ENCODE results near the gene NEK6.

Gene NEK6

GRCh38 chr9:124296796-124297550 lies 39.2 kb downstream of the NEK6 start:
- no peak for DNase-seq (ENCODE audit: low read depth)

GRCh38 chr9:124297551-124297901 lies 39.8 kb downstream of the NEK6 start:
- DNase-seq (ENCODE audit: low read depth), result peak; percentile 97

DNA sequence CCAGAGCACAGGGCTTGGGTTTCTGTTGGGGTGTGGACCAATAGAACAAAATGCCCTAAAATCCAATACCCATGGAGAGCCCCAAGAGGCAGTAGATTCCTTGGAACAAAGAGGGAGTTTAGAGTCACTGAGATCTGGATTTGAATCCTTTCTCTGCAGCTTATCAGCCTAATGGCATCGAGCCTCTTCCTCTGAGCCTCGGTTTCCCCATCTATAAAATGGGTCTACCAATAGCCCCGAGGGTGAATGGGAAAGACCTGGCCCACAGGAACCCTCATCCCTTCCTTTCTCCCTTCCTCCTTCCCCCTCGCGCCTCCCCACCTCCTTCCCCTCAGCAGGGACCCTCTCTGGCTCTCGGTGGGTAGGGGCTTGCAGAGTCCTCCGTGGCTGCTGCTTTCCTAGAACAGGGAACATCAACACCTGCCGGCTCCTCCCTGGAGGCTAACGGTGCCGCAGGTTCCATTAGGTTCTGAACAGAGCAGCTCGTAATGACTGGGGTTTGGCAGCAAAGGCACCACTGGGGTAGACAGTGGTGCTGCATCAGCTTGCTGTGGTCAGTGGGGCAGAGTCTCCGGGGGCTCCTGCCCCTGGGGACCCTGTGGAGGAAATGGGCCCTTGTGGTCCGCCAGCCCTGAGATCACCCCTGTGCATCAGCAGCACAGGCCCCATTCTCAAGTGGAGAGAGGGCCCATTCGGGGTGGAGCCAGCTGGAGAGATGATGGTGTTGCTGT lies 40.3 kb downstream of the NEK6 start:
- DNase-seq (ENCODE audit: low read depth), result no peak

DNA sequence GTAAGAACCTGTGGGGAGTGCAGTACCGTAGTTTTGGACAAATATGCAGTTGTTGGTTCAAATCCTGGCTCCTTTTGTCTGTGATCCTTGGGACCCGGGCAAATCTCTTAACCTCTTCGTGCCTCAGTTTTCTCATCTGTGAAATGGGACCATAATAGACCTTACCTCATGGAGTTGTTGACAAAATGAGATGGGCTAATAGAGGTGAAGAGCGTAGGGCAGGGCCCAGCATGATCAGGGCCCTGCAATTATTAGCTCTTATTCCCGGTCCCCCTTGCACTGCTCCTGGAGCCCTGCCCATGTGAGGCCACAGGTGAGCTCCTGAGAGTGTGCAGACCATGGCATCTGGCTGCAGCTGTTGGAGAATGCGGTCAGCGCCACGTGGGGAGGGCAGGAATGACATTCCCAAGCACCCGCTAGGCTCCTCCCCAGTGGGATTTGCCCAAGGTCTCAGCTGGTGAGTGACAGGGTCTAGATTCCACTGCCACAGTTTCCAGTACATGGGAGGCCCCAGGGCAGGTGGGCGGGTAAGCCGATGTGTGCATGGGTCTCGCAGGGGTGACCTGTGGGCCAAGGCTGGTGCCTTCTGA lies 41.0 kb downstream of the NEK6 start:
- no peak for DNase-seq (ENCODE audit: low read depth)

GRCh38 chr9:124299515-124300090 lies 41.9 kb downstream of the NEK6 start:
- no peak for DNase-seq (ENCODE audit: low read depth)

- no peak for DNase-seq (ENCODE audit: low read depth)
Measured at GRCh38 chr9:124300312-124300711, 42.6 kb downstream of the NEK6 start.

DNA sequence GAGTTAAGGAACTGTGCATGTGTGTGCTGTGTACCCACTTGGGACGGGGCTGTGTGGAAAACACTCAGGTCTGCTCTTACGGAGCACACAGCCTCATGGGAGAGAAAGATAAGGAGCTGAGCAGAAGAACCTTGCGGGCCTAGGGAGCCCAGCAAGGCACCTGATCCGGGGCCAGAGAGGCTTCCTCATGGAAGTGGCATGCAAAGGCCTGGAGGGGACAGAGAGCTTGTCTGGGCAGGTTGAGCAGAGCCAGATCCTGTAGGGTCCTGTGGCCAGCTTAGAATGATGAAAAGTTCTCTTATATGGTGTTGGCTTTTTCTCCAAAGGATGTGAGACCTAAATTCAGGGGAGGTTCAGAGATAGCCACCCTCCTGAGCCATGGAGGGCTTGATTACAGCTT lies 45.2 kb downstream of the NEK6 start:
- DNase-seq (ENCODE audit: low read depth), result no peak

GRCh38 chr9:124303762-124304161 lies 46.0 kb downstream of the NEK6 start:
- no peak for DNase-seq (ENCODE audit: low read depth)

DNA sequence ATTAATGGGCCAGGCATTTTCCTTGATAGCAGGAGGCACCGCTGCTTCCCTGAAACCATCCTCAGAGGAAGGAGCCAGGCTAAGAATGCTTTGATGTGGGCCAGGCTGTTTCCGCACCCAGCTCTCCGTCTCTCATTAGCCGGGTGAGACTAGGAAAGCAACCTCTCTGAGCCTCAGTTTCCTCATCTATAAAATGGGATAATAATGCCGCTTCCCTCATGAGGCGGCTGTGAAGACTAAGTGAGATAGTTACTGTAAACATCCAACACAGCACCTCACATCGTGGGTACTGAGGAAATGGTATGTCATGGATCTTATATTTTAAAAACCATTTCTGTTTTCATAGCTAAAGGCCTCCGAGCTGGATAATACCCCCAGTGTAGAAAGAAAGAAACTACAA lies 46.5 kb downstream of the NEK6 start:
- no peak for DNase-seq (ENCODE audit: low read depth)

GRCh38 chr9:124306098-124306735 lies 48.5 kb downstream of the NEK6 start:
- peak; percentile 96 for DNase-seq (ENCODE audit: low read depth)

DNA sequence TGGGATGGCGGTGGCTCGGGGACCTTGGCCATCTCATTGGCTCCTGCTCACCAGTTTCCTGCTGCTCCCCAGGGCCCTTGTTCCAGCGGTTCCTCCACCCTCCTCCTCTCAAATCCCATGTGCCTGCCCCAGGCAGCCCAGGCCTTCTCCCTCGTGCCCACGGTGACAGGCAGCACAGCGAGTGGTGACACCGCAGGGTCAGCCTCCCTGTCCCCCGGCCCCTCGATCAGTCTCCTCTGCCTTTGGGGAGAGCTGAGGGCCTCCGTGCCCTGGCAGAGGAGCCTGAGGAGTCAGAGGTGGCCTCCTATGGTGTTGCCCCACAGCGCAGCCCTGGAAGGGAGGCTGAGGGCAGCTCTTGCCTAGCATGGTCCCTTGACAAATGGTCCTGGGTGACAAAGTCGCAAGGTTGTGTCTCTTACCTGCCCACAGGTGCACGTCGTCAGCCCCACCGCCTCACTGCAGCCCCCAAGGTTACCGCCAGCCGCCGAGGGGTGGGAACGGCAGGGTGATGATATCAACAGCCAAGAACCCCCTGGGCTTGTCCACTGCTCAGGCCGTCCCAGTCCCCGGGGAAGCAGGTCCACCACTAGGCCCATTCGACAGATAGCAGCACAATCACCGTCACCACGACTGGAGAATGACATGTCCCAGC lies 49.8 kb downstream of the NEK6 start:
- DNase-seq (ENCODE audit: low read depth), result no peak

GRCh38 chr9:124308606-124309491 lies 51.1 kb downstream of the NEK6 start:
- DNase-seq (ENCODE audit: low read depth), result no peak

DNA sequence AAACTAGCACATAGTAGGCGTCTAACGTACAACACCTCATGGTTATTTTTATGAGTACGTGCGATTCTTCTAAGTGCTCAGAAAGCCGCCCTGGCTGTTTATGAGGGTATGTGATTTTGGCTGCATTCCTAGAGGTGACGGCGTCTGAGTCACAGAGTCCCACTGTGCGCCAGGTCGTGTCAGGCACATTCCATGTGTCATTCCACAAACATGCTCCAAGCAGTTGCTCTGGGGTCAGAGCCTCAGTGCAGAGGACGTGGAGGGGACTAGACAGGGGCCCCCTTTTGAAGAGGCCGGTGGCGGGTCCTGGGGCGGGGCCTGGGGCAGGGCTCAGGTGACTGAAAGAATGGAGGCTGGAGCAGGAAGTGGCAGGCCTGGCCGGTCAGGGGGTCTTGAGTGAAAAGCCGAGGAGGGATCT lies 51.9 kb downstream of the NEK6 start:
- DNase-seq (ENCODE audit: low read depth), result peak; percentile 99

GRCh38 chr9:124311283-124311682 lies 53.5 kb downstream of the NEK6 start:
- DNase-seq (ENCODE audit: low read depth), result no peak

DNA sequence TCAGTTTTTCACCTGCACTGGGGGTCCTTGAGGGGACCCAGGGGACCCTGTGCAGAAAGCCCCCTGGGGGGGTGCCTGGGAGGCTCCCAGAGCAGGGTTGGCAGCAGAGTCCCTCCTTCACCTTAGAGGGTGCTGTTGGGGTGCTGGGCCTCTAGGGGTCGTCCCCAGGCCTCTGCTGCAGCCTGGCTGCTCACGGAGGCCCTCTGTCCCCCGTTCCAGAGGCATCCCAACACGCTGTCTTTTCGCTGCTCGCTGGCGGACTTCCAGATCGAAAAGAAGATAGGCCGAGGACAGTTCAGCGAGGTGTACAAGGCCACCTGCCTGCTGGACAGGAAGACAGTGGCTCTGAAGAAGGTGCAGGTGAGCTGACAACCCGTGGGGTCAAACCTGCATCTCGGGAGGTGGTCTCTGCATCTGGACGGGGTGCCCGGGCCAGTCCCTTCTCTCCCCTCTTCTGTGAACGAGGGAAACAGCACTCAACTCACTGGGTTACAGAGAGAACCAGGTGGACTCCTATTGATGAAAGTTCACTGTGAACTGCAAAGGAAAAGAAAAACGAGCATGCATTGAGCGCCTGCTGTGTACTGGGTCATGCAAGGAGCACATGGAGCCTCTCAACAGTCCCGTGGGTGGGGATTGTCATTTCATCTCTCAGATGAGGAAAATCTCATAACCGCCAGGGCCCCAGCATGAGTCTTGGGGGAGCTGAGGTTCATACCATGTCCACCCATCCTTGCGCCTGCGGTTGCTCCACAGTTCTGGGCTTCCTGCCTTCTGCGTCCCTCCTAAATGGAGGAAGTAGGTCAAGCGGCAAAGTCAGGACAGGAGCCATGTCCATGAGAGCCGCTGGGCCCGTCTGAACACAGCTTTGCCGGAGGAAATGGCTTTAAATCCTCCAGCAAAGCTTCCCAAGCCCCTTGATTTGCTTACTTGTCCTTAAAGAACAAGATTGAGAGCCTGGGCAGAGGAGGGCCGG lies 54.8 kb downstream of the NEK6 start:
- DNase-seq (ENCODE audit: low read depth), result no peak

GRCh38 chr9:124313940-124314339 lies 56.2 kb downstream of the NEK6 start:
- DNase-seq (ENCODE audit: low read depth), result no peak

DNA sequence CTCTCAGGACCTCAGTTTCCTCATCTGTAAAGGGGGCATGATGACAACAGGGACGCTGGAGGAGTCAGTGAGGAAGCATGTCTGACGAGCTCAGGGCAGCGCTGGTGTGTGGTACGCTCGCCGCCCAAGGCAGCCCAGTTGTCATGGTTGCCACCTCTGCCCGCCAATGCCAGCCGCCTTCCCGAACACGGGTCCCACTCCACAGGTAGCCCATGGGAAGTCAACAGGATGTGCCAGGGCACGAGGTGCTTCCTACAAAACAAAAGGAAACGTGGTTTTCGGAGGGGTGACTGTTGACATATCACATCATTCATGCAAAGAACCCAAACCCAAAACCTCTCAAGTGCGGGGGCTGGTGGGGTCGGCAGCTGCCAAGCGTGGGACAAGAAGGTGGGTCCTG lies 58.1 kb downstream of the NEK6 start:
- DNase-seq (ENCODE audit: low read depth), result no peak

DNA sequence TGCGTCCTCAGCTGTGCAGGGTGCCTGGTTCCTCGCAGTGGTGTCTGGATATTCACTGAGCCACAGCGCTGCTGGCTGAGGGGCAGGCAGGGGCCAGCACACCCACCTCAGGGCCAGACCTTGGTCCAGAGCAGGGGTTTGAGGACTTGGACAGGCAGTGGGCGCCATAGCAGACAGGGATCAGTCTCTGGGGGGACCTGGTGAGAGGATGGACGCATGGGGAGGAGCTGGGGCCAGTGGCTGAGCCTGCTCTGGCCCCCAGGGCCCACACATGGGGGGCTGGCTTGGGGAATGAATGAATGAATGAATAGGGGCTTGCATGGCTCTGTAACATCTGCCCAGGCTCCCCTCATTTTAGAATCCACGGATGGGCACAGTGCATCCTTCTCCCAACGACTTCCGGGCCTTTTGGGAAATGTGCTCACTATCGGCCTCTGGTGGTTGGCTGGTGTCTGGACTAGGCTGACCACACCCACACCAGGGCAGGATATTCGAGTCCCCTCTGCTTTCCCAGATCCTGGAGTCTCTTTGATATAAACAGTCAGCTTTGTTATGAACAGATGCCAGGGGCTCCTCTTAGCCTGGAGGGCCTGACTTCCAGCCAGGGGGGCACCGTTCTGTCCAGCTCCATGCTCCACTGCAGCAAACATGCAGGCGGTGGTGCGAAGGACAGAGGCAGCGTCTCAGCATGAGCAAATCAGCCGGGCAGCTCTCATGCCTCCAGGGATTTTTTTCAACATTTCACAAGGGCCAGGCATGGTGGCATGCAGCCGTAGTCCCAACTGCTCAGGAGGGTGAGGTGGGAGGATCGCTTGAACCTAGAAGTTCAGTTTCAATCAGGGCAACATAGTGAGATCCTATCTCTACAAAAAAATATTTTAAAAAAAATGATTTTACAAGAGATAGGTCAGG lies 62.6 kb downstream of the NEK6 start:
- DNase-seq (ENCODE audit: low read depth), result peak; percentile 78

DNA sequence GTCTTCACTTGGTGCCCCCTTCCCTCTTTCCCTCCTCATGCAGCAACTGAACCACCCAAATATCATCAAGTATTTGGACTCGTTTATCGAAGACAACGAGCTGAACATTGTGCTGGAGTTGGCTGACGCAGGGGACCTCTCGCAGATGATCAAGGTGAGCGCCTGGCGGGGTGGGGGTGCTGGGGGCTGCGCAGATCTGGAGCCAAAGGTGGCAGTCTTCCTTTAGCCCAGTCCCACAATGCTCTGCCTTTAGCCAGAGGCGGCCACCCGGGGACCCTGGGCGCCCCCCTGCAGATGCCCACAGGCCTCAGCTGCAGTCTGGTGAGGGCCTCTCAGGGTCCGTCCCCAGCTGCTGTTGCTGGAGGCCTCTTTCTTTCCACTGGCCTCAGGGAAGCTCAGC lies 63.7 kb downstream of the NEK6 start:
- DNase-seq (ENCODE audit: low read depth), result no peak

All from ELR (cell line).